SU-DHL-6 (cell line): Measurements from ENCODE around the gene CXCL8.

Experiments
- CTCF ChIP-seq: fragments of 200-600 bp; sonication (generic); IDR thresholded peaks from one replicate; pipeline ENCODE4 v1.5.1; 2017; ENCODE audit warnings: antibody characterized with exemption, mild to moderate bottlenecking, low read length, moderate library complexity; ENCODE audit not compliant: insufficient read depth, poor library complexity, severe bottlenecking
- EZH2phosphoT487 ChIP-seq: fragments of 200-600 bp; sonication (generic), shearing (Covaris generic); conservative IDR thresholded peaks from 2 replicates; pipeline ENCODE4 v1.6.1; 2018; ENCODE audit warnings: mild to moderate bottlenecking, antibody characterized with exemption, low read length, moderate library complexity, mixed read lengths

GRCh38 chr4:73732759-73733431, 7.5 kb upstream of the CXCL8 start:
- no peak for TF ChIP-seq CTCF
- no peak for TF ChIP-seq EZH2phosphoT487
